COLO829 (cell line): ENCODE data around the gene BBS1.
"Not testable (repeated sequence)": the region's sequence is repeated elsewhere in the genome, so short reads cannot be mapped to it uniquely, and the experiment has no call there.

Experiments used
- DNase-seq: peaks from one replicate; pipeline ENCODE4 v3.0.0; 2012; ENCODE audit warnings: low spot score

BBS1 gene

GRCh38 chr11:66579017-66579606 lies 68.7 kb downstream of the BBS1 start:
- DNase-seq = peak; percentile 77

- DNase-seq = no peak
These were observed 70.4 kb downstream of the BBS1 start for GRCh38 chr11:66580803-66581202.

GRCh38 chr11:66581261-66581660 lies 70.8 kb downstream of the BBS1 start:
- DNase-seq = no peak

- not testable (repeated sequence) for DNase-seq
These were observed 72.2 kb downstream of the BBS1 start for GRCh38 chr11:66582565-66583147.
